Nephron progenitor cell (in vitro differentiated cells): Measurements from ENCODE around the gene DNAH9.
A peak's percentile ranks its signal among the peaks of the same experiment; 100 is the strongest.

Experiments
- DNase-seq: peaks from one replicate; pipeline ENCODE4 v3.0.0; 2021
- H3K27ac Mint-ChIP-seq: 2 replicates; pipeline ENCODE4 v1.8.0; 2021; ENCODE audit warnings: mild to moderate bottlenecking, moderate library complexity, mixed read lengths
- H3K27me3 Mint-ChIP-seq: 2 replicates; pipeline ENCODE4 v1.8.0; 2021; ENCODE audit warnings: mild to moderate bottlenecking, low read depth, mixed read lengths; ENCODE audit not compliant: poor library complexity
- H3K36me3 Mint-ChIP-seq: 2 replicates; pipeline ENCODE4 v1.8.0; 2021; ENCODE audit warnings: low read depth, mixed read lengths
- H3K4me1 Mint-ChIP-seq: 2 replicates; pipeline ENCODE4 v1.8.0; 2021; ENCODE audit warnings: mixed read lengths
- H3K4me3 Mint-ChIP-seq: 2 replicates; pipeline ENCODE4 v1.8.0; 2021; ENCODE audit warnings: mild to moderate bottlenecking, moderate library complexity, mixed read lengths
- H3K9me3 Mint-ChIP-seq: 2 replicates; pipeline ENCODE4 v1.8.0; 2021; ENCODE audit warnings: mild to moderate bottlenecking, moderate library complexity, mixed read lengths
- CTCF ChIP-seq: fragments of 200-600 bp; sonication (generic); IDR thresholded peaks from 2 replicates; pipeline ENCODE4 v1.5.0; 2021; ENCODE audit warnings: antibody characterized with exemption

The DNAH9 gene

GRCh38 chr17:11618861-11619566 lies 20.7 kb downstream of the DNAH9 start:
- H3K36me3 Mint-ChIP-seq = no peaks in the 10 kb centered on the region
- H3K9me3 Mint-ChIP-seq = peaks cover 4% of the 10 kb centered on the region
- H3K4me1 Mint-ChIP-seq = peaks cover 8% of the 10 kb centered on the region
- no peak overlapping the region for H3K27ac Mint-ChIP-seq
- H3K27me3 Mint-ChIP-seq = peaks cover 7% of the 10 kb centered on the region
- DNase-seq = no peak
- no peak overlapping the region for H3K4me3 Mint-ChIP-seq
- no peak for TF ChIP-seq CTCF

- Mint-ChIP-seq H3K27me3 (peaks cover 7% of the 10 kb centered on the region), H3K9me3 (peaks cover 4% of the 10 kb centered on the region), H3K4me3 (no peak overlapping the region), H3K27ac (no peak overlapping the region), H3K4me1 (peaks cover 12% of the 10 kb centered on the region), H3K36me3 (no peaks in the 10 kb centered on the region)
- DNase-seq = no peak
- TF ChIP-seq CTCF = no peak
Observed at GRCh38 chr17:11622492-11622891, 24.2 kb downstream of the DNAH9 start.

- Mint-ChIP-seq H3K9me3 (peaks cover 4% of the 10 kb centered on the region), H3K27me3 (peaks cover 7% of the 10 kb centered on the region), H3K4me3 (no peak overlapping the region), H3K36me3 (no peaks in the 10 kb centered on the region), H3K4me1 (peaks cover 16% of the 10 kb centered on the region), H3K27ac (no peak overlapping the region)
- no peak for DNase-seq
- no peak for TF ChIP-seq CTCF
Observed at GRCh38 chr17:11624976-11625375, 26.7 kb downstream of the DNAH9 start.

- H3K4me3 Mint-ChIP-seq = no peak overlapping the region
Observed at GRCh38 chr17:11625878-11626277, 27.6 kb downstream of the DNAH9 start.

GRCh38 chr17:11627301-11627940 lies 29.2 kb downstream of the DNAH9 start:
- no peak overlapping the region for H3K4me3 Mint-ChIP-seq
- H3K27me3 Mint-ChIP-seq = peaks cover 3% of the 10 kb centered on the region
- no peak overlapping the region for H3K27ac Mint-ChIP-seq
- no peak for TF ChIP-seq CTCF
- no peak for DNase-seq
- no peaks in the 10 kb centered on the region for H3K36me3 Mint-ChIP-seq
- H3K9me3 Mint-ChIP-seq = no peaks in the 10 kb centered on the region
- H3K4me1 Mint-ChIP-seq = peaks cover 16% of the 10 kb centered on the region

More at GRCh38 chr17:11625878-11626277, 27.6 kb downstream of the DNAH9 start:
- DNase-seq = no peak
- H3K4me1 Mint-ChIP-seq = peaks cover 16% of the 10 kb centered on the region
- no peak overlapping the region for H3K27ac Mint-ChIP-seq
- TF ChIP-seq CTCF = no peak
- no peaks in the 10 kb centered on the region for H3K9me3 Mint-ChIP-seq
- H3K27me3 Mint-ChIP-seq = peaks cover 7% of the 10 kb centered on the region
- no peaks in the 10 kb centered on the region for H3K36me3 Mint-ChIP-seq

- TF ChIP-seq CTCF = peak; percentile 43
- DNase-seq = no peak
- Mint-ChIP-seq H3K9me3 (no peaks in the 10 kb centered on the region), H3K4me1 (peaks cover 13% of the 10 kb centered on the region), H3K27me3 (peaks cover under 1% of the 10 kb centered on the region), H3K36me3 (no peaks in the 10 kb centered on the region), H3K4me3 (no peak overlapping the region), H3K27ac (no peak overlapping the region)
Observed at GRCh38 chr17:11628374-11628773, 30.1 kb downstream of the DNAH9 start.
